HG03442 (cell line): ENCODE data around the gene SGCA.

Source experiments
- ATAC-seq: cut with Tn5 transposase; IDR thresholded peaks from one replicate; pipeline ENCODE4 v1.9.1; 2021; ENCODE audit warnings: mild to moderate bottlenecking, moderate library complexity; ENCODE audit not compliant: unreplicated experiment

The SGCA gene

GRCh38 chr17:50205963-50206505 lies 40.2 kb downstream of the SGCA start:
- no peak for ATAC-seq

- ATAC-seq = no peak
Measured at GRCh38 chr17:50206604-50207293, 40.9 kb downstream of the SGCA start.

GRCh38 chr17:50207315-50207714 lies 41.5 kb downstream of the SGCA start:
- no peak for ATAC-seq

GRCh38 chr17:50207792-50208567 lies 42.2 kb downstream of the SGCA start:
- no peak for ATAC-seq

- ATAC-seq = no peak
Measured at GRCh38 chr17:50208611-50209061, 42.8 kb downstream of the SGCA start.

GRCh38 chr17:50209133-50209471 lies 43.3 kb downstream of the SGCA start:
- ATAC-seq = no peak

GRCh38 chr17:50209472-50210239 lies 43.9 kb downstream of the SGCA start:
- no peak for ATAC-seq

GRCh38 chr17:50210240-50211225 lies 44.7 kb downstream of the SGCA start:
- ATAC-seq = no peak

GRCh38 chr17:50211249-50212120 lies 45.7 kb downstream of the SGCA start:
- no peak for ATAC-seq

- no peak for ATAC-seq
Measured at GRCh38 chr17:50212121-50212843, 46.5 kb downstream of the SGCA start.

GRCh38 chr17:50213026-50214022 lies 47.5 kb downstream of the SGCA start:
- ATAC-seq = peak; percentile 77

GRCh38 chr17:50214976-50215760 lies 49.4 kb downstream of the SGCA start:
- ATAC-seq = no peak

GRCh38 chr17:50217591-50217990 lies 51.8 kb downstream of the SGCA start:
- no peak for ATAC-seq

- no peak for ATAC-seq
Measured at GRCh38 chr17:50218071-50218759, 52.4 kb downstream of the SGCA start.

GRCh38 chr17:50218771-50219315 lies 53.0 kb downstream of the SGCA start:
- no peak for ATAC-seq

GRCh38 chr17:50219342-50219741 lies 53.5 kb downstream of the SGCA start:
- no peak for ATAC-seq
